Fibroblast of pulmonary artery (primary cell): ENCODE data around the gene SPTBN1.
A peak's percentile ranks its signal among the peaks of the same experiment; 100 is the strongest.

ENCODE experiments used
- DNase-seq: peaks from one replicate; pipeline ENCODE4 v3.0.0-alpha.2; 2010; ENCODE audit warnings: low read depth
- H3K4me3 ChIP-seq: replicated peaks from 2 replicates; pipeline ENCODE4 v1.5.1; 2011; ENCODE audit warnings: low read depth, mild to moderate bottlenecking, control low read depth, low read length, moderate library complexity
- TF ChIP-seq, protein P1 (sequence below): IDR thresholded peaks from 2 replicates; pipeline ENCODE4 v1.5.1; 2011; ENCODE audit warnings: mild to moderate bottlenecking, control low read depth, low read length, inconsistent platforms; ENCODE audit errors: missing control alignments

SPTBN1 gene

DNA sequence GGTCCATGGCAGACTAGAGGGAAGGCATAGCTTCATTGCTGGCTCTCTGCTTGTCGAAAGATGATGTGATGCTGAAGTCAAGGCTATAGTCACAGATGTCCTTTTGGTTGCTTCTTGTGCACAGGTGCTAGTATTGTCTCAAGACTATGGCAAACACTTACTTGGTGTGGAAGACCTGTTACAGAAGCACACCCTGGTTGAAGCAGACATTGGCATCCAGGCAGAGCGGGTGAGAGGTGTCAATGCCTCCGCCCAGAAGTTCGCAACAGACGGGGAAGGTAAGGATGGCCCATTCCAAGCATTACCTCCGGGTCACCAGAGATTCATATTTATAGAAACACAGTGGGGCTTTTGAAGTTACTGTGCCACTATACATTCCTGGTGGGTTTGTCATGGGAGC lies 171.8 kb downstream of the SPTBN1 start:
- no peak overlapping the region for H3K4me3 ChIP-seq
- no peak for DNase-seq
- TF ChIP-seq, protein P1, sequence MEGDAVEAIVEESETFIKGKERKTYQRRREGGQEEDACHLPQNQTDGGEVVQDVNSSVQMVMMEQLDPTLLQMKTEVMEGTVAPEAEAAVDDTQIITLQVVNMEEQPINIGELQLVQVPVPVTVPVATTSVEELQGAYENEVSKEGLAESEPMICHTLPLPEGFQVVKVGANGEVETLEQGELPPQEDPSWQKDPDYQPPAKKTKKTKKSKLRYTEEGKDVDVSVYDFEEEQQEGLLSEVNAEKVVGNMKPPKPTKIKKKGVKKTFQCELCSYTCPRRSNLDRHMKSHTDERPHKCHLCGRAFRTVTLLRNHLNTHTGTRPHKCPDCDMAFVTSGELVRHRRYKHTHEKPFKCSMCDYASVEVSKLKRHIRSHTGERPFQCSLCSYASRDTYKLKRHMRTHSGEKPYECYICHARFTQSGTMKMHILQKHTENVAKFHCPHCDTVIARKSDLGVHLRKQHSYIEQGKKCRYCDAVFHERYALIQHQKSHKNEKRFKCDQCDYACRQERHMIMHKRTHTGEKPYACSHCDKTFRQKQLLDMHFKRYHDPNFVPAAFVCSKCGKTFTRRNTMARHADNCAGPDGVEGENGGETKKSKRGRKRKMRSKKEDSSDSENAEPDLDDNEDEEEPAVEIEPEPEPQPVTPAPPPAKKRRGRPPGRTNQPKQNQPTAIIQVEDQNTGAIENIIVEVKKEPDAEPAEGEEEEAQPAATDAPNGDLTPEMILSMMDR, result no peak

DNA sequence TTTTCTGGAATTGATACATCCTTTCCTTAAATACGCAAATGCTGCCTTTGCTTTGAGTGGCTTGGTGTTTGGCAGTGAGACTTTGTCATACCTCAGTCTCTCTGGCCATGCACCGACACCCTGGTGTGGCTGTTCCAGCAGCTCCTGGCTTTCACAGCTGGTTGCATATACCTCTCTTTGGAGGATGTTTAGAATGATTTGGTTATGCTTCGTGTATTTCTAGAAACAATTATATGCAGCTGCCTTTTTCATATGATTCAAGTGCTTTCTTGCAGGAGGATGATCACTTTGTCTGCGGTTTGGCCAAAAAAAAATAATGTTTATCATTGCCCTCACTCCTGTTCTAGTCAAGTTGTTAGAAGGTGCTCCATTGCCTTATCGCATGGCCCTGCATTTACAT lies 172.3 kb downstream of the SPTBN1 start:
- H3K4me3 ChIP-seq, result no peak overlapping the region
- TF ChIP-seq, protein P1, result no peak
- no peak for DNase-seq

- no peak overlapping the region for H3K4me3 ChIP-seq
- no peak for DNase-seq
- TF ChIP-seq, protein P1, result no peak
Measured at GRCh38 chr2:54628957-54629356, 172.8 kb downstream of the SPTBN1 start.

GRCh38 chr2:54629390-54629789 lies 173.3 kb downstream of the SPTBN1 start:
- H3K4me3 ChIP-seq, result no peak overlapping the region
- TF ChIP-seq, protein P1, result no peak
- no peak for DNase-seq

- TF ChIP-seq, protein P1, result no peak
- peak; percentile 78 for DNase-seq
- no peak overlapping the region for H3K4me3 ChIP-seq
Measured at GRCh38 chr2:54629914-54630857, 174.1 kb downstream of the SPTBN1 start.

GRCh38 chr2:54630858-54631497 lies 174.9 kb downstream of the SPTBN1 start:
- H3K4me3 ChIP-seq, result no peak overlapping the region
- DNase-seq, result no peak
- TF ChIP-seq, protein P1, result no peak
